HG02884 (cell line): ENCODE data around the gene DCXR.

Experiments
- ATAC-seq: cut with Tn5 transposase; IDR thresholded peaks from one replicate; pipeline ENCODE4 v1.9.1; 2021; ENCODE audit warnings: mild to moderate bottlenecking, moderate library complexity; ENCODE audit not compliant: unreplicated experiment

DCXR gene

DNA sequence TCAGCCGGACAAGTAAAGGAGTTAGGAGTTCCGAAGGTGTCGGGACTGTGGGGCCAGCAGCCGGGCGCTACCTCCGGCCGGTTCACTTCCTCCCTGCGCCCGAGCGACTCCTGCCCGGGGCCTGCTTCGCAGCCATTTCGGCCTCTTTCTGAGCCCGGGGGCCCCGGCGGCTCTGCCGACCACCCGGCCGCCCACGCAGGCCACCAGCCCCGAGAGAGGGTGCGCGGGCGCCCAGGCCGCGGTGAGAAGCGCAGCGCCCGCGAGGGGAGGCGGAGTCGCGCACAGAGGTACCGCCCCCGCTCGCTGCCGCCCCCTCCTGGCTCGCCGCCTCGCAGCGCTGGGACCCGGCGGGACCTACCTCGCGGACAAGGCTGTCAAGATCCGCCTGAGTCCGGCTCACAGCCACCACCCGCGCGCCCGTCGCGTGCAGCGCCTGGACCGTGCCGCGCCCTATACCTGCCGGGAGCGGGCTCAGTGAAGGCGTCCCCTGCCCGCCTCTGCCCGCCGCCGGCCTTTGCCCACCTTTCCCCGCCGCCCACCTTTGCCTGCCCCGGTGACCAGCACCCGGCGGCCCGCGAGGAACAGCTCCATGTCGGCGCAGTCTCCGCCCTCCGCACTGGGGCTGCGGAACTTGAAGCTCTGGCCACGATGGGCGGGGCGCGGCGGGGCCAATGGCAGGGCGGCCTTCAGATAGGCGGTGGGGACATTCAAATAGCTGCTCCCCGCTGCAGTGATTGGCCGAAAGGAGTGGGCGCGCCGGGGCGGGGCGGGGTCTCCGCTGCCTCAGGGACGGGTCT, at the start of gene DCXR:
Gene DCXR, minus strand, starts transcription at position 606 of the 797 bp plus-strand sequence. Its CDS starts 15 bp downstream, at position 591.
- peak; percentile 86 for ATAC-seq

DNA sequence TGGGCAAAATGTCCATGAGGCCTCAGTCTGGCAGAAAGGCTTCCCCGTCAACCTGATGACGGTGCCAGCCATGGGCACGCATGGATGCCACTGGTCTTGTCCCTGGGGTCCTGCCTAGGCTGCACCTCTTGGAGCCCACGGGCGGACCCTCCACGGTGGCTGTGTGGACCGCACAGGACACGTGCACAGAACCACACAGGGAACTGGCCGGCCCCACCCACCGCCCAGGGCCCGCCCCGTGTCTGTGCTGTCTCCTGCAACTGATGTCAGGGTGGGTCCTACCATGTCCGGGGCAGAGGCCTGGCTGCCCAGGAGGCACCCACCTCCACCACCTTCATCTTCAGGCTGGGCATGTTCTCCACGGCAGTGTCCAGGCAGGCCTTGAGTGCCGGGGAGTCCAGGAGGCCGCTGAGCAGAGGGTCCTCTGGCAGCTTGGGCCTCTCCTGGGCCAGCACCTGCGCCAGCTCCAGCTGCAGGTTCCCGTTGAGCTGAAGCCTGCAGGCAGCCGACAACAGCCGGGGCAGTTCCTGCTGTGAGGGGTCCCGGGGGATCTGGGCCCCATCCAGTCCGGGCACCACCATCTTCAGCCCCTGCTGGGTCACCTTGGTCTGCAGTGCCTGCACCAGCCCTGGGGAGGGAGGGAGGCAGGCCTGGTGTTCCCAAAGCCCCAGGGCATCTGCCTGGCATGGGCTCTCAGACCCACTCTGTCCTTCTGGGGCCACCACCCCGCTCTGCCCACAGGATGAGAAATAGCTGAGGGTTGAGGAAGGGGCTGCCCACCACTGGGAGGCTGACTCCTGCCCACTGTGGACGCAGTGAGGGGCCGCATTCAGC, 48.7 kb upstream of the DCXR start:
- ATAC-seq: no peak

DNA sequence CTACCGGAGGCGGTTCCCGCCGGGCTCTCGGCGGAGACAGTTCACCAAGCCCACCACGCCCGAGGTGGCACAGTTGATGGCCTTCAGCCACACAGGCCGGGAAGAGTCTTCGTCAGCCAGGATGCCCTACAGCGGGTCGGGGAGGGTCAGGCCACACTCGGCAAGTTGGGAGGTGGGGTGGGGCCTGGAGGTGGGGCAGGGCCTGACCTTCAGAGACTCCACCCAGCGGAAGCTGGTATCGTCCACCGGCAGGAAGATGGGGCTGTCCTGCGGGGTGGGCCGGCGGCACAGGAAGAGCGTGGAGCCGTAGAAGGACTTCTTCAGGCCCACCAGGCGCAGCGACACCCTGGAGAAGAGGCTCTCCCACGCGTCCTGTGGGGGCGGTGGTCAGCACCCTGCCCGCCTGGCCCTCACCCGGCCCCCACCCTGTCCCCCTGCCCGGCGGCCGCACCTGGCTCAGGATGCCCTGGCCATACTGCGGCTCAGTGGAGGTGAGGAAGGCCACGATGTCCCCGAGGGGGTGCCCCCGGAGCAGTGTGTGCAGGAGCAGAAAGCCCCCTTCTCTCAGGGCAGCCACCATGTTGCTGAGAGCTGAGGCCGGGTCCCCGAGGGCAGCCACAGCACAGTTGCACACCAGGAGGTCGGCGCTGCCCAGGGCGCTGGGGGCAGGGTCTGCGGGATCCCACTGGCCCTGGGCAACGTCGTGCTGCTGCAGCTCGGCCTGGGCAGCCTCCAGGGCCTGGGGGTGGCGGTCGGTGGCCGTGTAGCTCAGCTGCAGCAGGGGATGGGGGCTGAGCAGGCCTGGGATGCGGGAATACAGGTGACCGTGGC, 47.7 kb upstream of the DCXR start:
- ATAC-seq: no peak

DNA sequence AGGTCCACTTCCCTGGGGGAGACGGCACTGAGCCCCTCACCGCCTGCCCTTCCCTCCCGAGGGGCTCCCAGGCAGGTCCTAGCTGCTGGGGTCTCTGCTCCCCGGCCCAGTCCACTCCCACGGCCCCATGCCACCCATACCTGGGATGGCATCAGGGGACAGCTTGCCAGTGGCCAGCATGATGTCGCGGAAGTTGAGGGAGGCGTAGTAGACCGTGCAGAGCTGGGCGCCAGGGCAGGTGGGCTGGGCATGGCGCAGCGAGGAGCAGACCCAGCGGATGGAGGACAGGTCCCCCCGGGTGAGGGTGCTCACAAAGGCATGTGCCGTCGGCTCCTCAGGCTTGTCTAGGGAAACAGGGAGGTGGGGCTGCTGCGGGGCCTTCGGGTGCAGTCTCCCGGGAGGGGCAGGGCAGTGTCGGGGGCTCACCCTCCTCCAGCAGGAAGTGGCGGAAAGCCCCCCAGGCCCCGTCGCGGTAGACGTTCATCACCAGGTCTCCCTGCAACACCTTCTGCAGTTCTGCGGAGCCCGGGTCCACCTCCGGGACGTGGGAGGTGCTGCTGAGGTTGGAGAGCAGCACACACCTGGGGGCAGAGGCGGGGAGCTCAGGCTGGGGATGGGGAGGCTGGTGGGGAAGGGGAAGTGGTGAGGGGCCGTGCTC, 47.0 kb upstream of the DCXR start:
- no peak for ATAC-seq

DNA sequence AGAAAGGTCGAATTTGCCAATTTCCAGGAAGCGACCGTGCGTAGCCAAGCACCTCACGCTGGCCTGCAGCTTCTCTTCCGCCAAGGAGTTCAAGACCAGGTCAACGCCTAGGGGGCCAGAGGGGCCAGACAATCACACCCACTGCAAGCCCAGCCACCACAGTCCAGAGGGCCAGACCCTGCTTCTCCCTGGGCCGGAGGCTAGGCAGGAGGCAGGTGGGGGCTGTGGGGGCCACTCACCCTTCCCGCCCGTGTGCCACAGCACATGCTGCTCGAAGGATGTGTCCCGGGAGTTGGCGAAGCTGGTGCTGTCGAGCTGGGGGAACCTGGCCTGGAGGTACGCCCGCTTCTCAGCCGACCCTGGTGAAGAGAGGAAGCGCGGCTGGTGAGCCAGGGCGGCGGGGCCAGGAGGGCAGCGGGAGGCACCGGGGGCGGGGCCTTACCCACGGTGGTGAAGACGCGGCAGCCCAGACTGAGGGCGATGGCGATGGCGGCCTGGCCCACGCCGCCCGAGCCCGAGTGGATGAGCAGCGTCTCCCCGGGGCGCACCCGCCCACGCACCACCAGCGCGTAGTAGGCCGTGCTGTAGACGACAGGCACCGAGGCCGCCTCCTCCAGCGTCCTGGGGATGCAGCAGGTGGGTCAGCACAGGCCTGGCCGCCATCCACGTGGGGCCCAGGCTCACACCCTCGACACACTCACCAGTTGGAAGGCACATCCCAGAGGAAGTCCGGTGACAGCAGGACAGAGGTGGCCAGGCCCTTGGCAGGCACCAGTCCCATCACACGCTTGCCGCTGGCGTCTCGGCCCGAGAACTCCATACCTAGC, 46.2 kb upstream of the DCXR start:
- ATAC-seq: no peak

DNA sequence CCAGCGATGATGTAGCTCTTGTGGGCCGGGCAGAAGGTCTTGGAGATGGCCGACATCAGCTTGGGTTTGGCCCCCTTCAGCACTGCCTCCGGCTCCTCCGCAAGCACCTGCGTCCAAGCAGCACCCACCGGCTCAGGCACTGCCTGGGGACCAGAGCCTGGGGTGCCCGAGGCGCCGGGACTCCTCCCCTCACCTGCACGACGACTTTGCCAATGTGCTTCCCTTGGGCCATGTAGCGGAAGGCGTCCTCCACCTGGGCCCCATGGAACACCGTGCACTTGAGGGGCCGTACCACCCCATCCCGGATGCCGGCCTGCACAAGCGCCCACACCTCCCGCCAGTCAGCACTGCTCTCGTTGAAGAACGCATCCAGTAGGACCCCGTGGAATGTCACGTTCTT, 45.5 kb upstream of the DCXR start:
- no peak for ATAC-seq

DNA sequence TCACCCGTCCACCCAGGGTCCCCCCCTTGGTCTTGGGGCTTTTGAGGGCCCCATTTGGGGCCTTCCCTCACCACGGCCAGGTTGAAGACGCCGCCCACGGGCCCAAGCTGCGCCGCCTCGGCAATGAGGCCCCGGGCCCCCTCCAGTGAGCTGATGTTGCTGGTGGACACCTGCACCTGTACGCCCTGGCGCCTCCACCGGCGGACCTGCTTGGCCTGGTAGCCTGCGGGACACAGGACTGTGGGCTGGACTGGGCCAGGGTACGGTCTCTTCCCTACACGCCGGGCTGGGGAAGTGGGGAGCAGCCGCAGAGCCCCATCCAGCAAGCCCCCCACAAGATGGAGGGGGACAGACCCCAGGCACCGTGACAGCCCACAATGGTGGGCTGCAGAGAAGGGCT, 45.0 kb upstream of the DCXR start:
- ATAC-seq: no peak

DNA sequence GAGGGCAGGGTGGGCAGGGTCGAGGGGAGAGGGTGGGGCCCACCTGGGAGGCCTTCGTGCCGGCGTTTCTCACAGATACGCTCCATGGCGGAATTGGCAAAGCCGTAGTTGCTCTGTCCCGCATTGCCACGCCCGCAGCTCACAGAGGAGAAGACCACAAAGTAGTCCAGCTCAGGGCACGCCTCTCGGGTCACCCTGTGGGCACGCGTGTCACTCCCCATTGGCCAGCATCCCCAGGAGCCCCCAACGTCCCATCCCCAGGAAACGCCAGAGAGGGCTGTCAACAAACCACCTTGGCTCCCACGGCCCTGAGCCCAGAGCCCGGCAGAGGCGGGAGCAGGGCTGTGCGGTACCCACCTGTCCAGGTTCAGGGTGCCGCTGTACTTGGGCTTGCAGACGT, 44.5 kb upstream of the DCXR start:
- ATAC-seq: no peak

DNA sequence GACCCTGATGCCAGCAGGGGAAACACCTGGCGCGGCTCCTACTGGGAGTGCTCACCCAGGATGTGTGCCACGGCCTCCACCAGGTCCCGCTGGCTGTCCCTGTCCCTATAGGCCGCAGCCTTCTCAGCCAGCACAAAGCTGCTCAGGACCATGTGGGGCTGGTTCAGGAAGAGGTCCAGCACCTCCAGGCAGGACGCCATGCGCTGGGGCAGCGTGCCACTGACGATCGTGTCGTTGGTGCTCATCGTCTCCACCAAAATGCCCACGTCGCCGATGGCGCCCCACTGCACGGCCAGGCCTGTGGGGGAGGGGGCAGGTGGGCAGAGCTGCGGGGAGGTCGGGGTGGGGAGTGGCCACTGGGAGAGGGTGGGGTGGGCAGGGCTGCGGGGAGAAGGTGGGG, 44.0 kb upstream of the DCXR start:
- no peak for ATAC-seq

DNA sequence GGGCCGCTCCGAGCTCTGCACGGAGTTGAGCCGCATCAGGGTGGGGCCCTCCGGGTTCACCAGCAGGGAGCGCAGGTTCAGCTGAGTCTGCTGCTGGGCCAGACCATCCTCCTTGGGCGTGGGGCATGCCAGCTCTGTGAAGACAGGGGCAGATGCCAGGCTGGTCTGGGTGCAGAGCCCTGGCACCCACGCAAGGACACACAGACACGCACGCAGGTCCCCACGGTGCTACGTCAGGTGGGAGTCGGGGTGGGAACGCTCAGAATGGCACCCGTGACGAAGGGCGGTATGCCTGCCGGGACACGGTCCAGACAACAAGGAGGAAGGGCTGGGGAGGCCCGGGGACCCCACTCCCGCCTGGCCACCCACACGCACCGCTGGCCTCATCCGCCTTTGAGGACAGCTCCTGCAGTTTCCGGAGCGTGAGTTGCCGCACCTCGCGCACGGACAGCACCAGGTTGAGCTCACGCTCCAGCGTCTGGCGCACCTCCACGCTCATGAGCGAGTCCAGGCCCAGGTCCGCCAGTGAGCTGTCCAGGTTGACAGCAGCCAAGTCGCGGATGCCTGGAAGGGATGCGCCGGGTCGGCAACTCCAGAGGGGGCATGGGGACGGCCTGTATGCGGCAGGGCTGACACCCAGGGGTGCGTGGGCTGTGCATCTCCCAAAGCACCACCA, 43.4 kb upstream of the DCXR start:
- ATAC-seq: no peak

DNA sequence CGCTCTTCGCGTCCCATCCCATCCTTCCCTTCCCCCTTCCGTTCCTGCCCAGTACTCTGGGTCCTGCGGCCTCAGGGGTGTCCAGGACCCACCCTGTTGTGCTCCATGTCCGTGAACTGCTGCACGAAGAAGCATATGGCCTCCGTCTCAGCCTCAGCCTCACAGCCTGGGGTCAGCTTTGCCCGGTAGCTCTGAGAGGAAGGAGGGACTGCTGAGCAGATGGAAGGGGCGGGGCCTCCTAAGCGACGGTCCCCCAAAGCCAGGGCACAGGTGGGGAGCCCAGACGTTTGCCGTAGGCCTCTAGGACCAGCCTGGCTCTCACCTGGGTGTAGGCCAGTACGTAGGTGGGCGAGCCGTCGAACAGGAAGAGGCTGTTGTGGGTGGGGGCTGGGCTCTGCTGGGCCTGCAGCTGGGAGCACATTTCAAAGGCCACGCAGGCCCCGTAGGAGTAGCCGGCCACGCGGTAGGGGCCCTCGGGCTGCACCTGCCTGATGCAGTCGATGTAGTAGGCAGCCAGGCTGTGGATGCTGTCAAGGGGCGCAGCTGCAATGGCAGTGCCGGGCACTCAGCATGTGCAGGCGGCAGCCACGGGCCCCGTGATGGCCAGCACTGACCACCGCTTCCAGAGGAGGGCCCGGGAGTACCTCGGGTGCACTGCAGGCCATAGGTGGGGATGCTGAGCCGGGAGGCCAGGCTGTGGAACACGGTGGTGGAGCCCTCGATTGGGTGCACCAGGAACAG, 42.7 kb upstream of the DCXR start:
- no peak for ATAC-seq

DNA sequence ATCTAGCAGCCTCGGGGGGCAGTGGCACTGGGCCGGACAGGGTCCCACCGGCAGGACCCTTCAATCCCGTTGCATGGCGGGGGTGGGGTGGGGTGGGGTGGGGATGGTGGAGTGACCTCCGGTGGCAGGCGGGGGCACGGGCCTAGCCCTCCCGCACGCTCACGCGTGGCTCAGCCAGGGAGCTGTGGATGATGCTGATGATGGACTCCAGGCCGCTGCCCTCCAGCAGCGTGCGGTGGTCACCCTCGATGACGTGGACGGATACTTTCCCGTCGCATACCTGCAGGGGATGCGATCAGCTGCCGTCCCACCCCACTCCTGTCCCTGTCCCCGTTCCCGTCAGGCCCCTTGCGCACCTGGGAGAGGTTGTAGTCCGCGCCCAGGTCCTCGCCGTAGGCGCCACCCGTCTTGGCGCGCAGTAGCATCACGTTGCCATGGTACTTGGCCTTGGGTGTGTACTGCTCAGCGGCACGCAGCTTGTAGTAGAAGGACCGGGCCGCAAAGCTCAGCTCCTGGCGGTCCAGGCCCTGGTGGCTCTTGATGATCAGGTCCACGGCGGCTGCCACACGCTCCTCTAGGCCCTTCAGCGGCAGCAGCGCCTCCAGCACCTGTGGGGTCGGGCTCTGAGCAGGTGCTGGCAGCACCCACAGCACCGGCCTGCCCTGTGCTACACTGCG, 41.6 kb upstream of the DCXR start:
- no peak for ATAC-seq

DNA sequence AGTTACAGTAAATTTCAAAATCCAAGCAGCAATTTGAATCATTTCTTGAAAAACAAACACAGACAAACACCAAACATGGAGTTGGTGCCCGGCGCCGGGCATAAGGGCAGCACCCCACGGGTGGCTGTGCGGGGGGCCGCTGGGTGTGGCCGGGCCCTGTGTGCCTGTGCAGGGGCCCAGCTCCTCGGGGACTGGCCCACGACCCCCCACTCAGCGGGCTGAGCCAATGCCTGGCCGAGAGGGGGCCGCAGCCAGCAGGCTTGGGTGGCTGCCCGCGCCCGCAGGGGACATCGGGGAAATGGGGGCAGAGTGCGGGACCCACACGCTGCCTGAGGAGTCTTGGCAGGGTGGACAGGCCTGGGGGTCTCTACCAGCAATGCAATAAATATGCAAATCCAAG, 40.9 kb upstream of the DCXR start:
- no peak for ATAC-seq

DNA sequence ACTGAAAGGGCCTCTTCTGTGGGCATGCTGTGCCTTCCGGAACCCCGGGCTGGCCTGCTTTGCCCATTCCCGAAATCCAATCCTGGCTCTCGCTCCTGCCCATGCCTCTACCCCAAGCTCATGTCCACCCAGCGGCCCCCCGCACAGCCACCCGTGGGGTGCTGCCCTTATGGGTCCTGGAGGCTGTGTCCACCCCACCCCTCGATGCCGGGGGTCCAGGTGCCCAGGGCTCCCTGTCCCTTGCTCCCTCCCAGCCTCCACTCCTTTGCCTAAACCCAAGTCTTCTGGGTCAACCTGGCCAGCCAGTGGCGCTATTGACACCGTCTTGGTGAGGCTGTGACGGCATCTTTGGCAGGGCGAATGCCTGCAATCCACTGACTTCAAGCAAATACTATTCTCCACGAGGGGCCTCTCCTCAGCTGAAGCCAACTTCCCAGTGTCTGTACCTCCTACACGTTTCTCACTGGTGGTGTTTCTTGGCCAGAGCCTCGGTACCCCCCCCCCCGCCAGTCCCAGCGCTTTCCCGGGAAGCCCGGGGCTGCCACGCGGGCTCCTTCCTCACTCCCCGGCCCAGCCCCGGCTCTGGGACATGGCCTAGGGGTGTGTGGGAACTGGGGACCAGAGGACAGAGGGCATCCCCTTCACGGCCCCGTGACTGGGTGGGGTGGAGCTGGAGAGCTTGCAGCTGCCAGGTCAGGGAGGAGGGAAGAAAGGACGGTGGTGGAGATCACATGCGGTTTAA, 40.3 kb upstream of the DCXR start:
- ATAC-seq: no peak

DNA sequence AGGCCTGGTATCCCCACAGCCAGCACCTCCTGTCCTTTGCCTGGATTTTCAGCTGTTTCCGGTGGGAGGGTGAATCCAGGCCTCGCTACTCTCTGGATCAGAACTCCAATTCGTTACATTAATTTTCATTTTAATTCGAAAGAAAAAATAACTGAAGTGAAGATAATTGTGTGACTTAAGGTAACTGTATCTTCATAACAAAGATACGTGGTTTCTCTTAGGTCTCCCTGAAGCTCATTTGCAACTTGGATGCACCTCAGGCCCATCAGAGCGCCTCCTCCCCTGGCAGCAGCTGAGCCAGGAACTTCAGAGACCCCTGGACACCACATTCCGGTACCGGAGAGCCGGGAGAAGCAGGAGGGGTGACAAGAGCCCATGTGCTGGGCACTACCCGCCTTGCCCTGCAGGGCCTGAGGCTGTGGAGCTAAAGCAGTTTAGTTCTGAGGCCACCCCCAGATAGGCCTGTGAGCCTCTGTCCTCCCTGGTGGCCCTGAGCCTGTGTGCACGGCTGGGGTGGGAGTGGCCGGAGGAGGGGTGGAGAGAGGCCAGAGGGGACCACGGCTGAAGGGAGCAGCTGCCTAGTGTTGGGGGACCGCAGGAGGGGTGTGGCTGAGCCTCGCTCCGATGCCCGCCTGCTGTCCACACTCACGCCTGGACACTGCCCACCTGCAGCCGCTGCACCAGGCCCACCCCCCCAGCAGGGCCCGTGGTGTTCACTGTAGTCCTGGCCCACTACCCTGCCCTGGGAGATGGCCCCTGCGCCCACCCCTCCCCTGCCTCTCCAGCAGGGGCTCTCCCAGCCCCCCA, 39.5 kb upstream of the DCXR start:
- ATAC-seq: no peak

DNA sequence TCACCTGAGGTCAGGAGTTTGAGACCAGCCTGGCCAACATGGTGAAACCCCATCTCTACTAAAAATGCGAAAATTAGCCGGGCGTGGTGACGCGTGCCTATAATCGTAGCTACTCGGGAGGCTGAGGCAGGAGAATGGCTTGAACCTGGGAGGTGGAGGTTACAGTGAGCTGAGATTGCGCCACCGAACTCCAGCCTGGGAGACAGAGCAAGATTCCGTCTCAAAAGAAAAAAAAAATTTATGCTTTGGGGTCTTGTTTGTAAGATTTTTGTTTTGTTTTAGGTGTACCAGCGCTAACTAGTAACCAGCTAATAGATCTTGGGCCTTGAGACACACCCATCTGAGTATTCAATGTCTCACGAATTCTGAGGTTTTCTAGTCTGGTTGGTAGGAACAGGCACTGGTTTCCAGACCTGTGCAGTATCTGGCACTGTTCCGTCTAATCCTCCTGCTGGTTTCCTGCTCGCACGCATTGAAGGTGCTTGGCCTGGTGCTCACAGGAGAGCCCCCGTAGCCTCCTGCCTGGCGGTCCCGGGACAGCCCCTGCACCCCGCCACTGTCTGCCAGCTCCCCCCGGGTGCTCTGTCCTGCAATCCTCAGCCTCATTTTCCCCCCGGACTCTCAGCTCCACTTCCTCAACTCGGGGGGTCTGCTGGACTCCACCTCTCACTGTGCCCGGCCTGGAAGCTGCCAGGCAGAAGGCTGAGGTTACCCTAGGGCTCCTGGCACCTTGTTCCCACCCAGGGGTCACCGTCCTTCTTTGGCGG, 38.7 kb upstream of the DCXR start:
- ATAC-seq: no peak
